ENCODE measurements around the gene AEN. TPM values are rescaled to one million over a fixed set of nuclear protein-coding genes. Genes with fewer than 3 reads are reported as not detected.
A peak's percentile ranks its signal among the peaks of the same experiment; 100 is the strongest.

AEN gene
- total and polyA plus RNA-seq, 8 donors: 1.8 to 35.3 (median 14.3) TPM

GRCh38 chr15:88623061-88623460 is 1.9 kb downstream of the AEN start:
- peaks cover 3 to 24% (median 21%) of the 10 kb centered on the region in 4 donors for H3K36me3 ChIP-seq
- H3K4me3 ChIP-seq: peak overlapping the region in 2 of 4 donors; percentile 80 to 99
- WGBS, 5 donors: 63 to 74% (median 73%) methylated on average over 2 of the region's 2 CpGs
- peak overlapping the region in 4 of 5 donors; percentile 92 to 95 (median 94) for H3K27ac ChIP-seq
- no peaks in the 10 kb centered on the region for H3K27me3 ChIP-seq
- intact Hi-C loops (cut with DNase I; ENCODE audit: low total_unique reads): no loop called here
- peaks cover 30 to 69% (median 55%) of the 10 kb centered on the region in 4 donors for H3K4me1 ChIP-seq
- TF ChIP-seq POLR2AphosphoS5 (IDR thresholded peaks at IDR 0.05) (peak in 1 of 3 donors; percentile 16), EP300 (IDR thresholded peaks at IDR 0.05) (no peak)
- no peaks in the 10 kb centered on the region for H3K9me3 ChIP-seq
- no peak for DNase-seq

- no peak for TF ChIP-seq CTCF (IDR thresholded peaks at IDR 0.05)
- no peak for TF ChIP-seq POLR2A (IDR thresholded peaks at IDR 0.05)
- no peak for TF ChIP-seq POLR2AphosphoS5 (IDR thresholded peaks at IDR 0.05)
- no peak for TF ChIP-seq EP300 (IDR thresholded peaks at IDR 0.05)
- no peak for DNase-seq
- Histone ChIP-seq H3K4me3 (peak overlapping the region in 1 of 4 donors; percentile 99), H3K4me1 (peaks cover 30 to 74% (median 55%) of the 10 kb centered on the region in 4 donors), H3K36me3 (peaks cover 3 to 30% (median 27%) of the 10 kb centered on the region in 4 donors), H3K27me3 (no peaks in the 10 kb centered on the region), H3K27ac (peak overlapping the region; percentile 69 to 95 (median 93)), H3K9me3 (no peaks in the 10 kb centered on the region)
- 85 to 96% (median 88%) methylated on average over 1 to 3 of the region's 3 CpGs for WGBS, 5 donors
- intact Hi-C loops (cut with DNase I; ENCODE audit: low total_unique reads): no loop called here
Observed at GRCh38 chr15:88623632-88624031, 2.5 kb downstream of the AEN start.

- no peaks in the 10 kb centered on the region for H3K27me3 ChIP-seq
- H3K9me3 ChIP-seq: no peaks in the 10 kb centered on the region
- intact Hi-C loops (cut with DNase I; ENCODE audit: low total_unique reads): no loop called here
- H3K36me3 ChIP-seq: peaks cover 5 to 37% (median 34%) of the 10 kb centered on the region in 4 donors
- H3K4me1 ChIP-seq: peaks cover 30 to 80% (median 55%) of the 10 kb centered on the region in 4 donors
- TF ChIP-seq CTCF (IDR thresholded peaks at IDR 0.05) (peak in 4 of 7 experiments; percentile 38 to 61 (median 45)), EP300 (IDR thresholded peaks at IDR 0.05) (no peak), POLR2A (IDR thresholded peaks at IDR 0.05) (no peak), POLR2AphosphoS5 (IDR thresholded peaks at IDR 0.05) (peak in 1 of 3 donors; percentile 19)
- 31 to 45% (median 37%) methylated on average over 17 to 19 of the region's 19 CpGs for WGBS, 5 donors
- DNase-seq: peak in 1 of 2 donors; percentile 83
- H3K4me3 ChIP-seq: peak overlapping the region in 3 of 4 donors; percentile 13 to 26 (median 16)
- H3K27ac ChIP-seq: peak overlapping the region; percentile 69 to 95 (median 93)
Observed at GRCh38 chr15:88624156-88624970, 3.2 kb downstream of the AEN start.

GRCh38 chr15:88624971-88625490 is 3.9 kb downstream of the AEN start:
- Histone ChIP-seq H3K27ac (peak overlapping the region; percentile 69 to 95 (median 93)), H3K9me3 (no peaks in the 10 kb centered on the region), H3K4me3 (peak overlapping the region in 1 of 4 donors; percentile 26), H3K36me3 (peaks cover 12 to 44% (median 41%) of the 10 kb centered on the region in 4 donors), H3K27me3 (no peaks in the 10 kb centered on the region), H3K4me1 (peaks cover 32 to 86% (median 61%) of the 10 kb centered on the region in 4 donors)
- TF ChIP-seq POLR2A (IDR thresholded peaks at IDR 0.05) (no peak), EP300 (IDR thresholded peaks at IDR 0.05) (no peak), POLR2AphosphoS5 (IDR thresholded peaks at IDR 0.05) (no peak), CTCF (IDR thresholded peaks at IDR 0.05) (no peak)
- 55 to 68% (median 56%) methylated on average over 9 of the region's 9 CpGs for WGBS, 5 donors
- no peak for DNase-seq
- intact Hi-C loops (cut with DNase I; ENCODE audit: low total_unique reads): no loop called here
